HCT116 (cell line): Measurements from ENCODE around the gene VTN. TPM values are rescaled to one million over a fixed set of nuclear protein-coding genes. Genes with fewer than 3 reads are reported as not detected.

Experiments
- ATAC-seq: fragments of 200-7000 bp; cut with Tn5 transposase; 2 replicates; pipeline ENCODE4 v1.9.1; 2020; ENCODE audit warnings: mild to moderate bottlenecking, moderate library complexity
- BruUV-seq: library from RNA; stranded (reverse); fragments of 400-500 nt; replicated peaks from 2 replicates; lab custom pipeline; 2021; lab: Mats Ljungman, UMichigan
- CTCF ChIA-PET: fragments of 300-600 bp; sonication (Branson Sonifier 250); formaldehyde crosslinking; loops from one replicate; lab custom pipeline; 2021; ENCODE audit warnings: antibody characterized with exemption; lab: Charles Lee
- POLR2A ChIA-PET: fragments of 300-600, 350-600 bp; sonication (Branson Sonifier 250); formaldehyde crosslinking; loops from one replicate; lab custom pipeline; 2021; ENCODE audit warnings: antibody characterized with exemption; lab: Charles Lee
- RAD21 ChIA-PET, 2 experiments: fragments of 300-600 bp; sonication (Branson Sonifier 250); formaldehyde crosslinking; loops; one replicate each; lab custom pipeline; 2023; ENCODE audit warnings: low total read pairs in 2 of 2; ENCODE audit not compliant: uncharacterized antibody in 2 of 2, unreplicated experiment in 2 of 2, low non-redundant PET in 1 of 2; lab: Charles Lee
- DNase-seq: peaks from one replicate; pipeline ENCODE4 v3.0.0-alpha.2; 2010; ENCODE audit warnings: low read depth, low spot score
- H2AFZ ChIP-seq: fragments of 200-600 bp; shearing (Covaris generic), sonication (generic); 2 replicates; pipeline ENCODE4 v1.6.1; 2017; ENCODE audit warnings: low read depth, mixed run types, mixed read lengths, antibody characterized with exemption, low read length; ENCODE audit not compliant: poor library complexity, severe bottlenecking
- H3K27ac ChIP-seq: 2 replicates; pipeline ENCODE4 v1.5.1; 2012; ENCODE audit warnings: low read depth, low read length
- H3K27me3 ChIP-seq: fragments of 200-600 bp; sonication (generic); 2 replicates; pipeline ENCODE4 v1.6.1; 2016; ENCODE audit warnings: mixed run types, low read length, mixed read lengths; ENCODE audit not compliant: insufficient read depth
- H3K36me3 ChIP-seq, 2 experiments: fragments of 200-500 bp in 1 of 2; fragments of 200-600 bp in 1 of 2; sonication (Bioruptor generic) in 1 of 2; sonication (generic) in 1 of 2; 2 replicates each; pipeline versions ENCODE4 v1.5.1 to v1.6.1; 2014 to 2016; ENCODE audit warnings: low read length in 2 of 2, inconsistent platforms in 1 of 2, mixed read lengths in 1 of 2, mixed run types in 1 of 2; ENCODE audit not compliant: insufficient read depth in 2 of 2, control insufficient read depth in 1 of 2
- H3K4me1 ChIP-seq, 2 experiments: fragments of 200-600 bp in 1 of 2; sonication (generic) in 1 of 2; 2 replicates each; pipeline versions ENCODE4 v1.5.1 to v1.6.1; 2012 to 2017; ENCODE audit warnings: low read length in 2 of 2, inconsistent platforms in 1 of 2, mild to moderate bottlenecking in 1 of 2, mixed read lengths in 1 of 2, mixed run types in 1 of 2, moderate library complexity in 1 of 2; ENCODE audit not compliant: insufficient read depth in 2 of 2, control insufficient read depth in 1 of 2
- H3K4me2 ChIP-seq: fragments of 200-600 bp; sonication (generic); 2 replicates; pipeline ENCODE4 v1.6.1; 2017; ENCODE audit warnings: mixed run types, low read length, mixed read lengths
- H3K4me3 ChIP-seq, 2 experiments: fragments of 200-600 bp in 1 of 2; sonication (generic) in 1 of 2; replicated peaks in 1 of 2; 2 replicates each; pipeline ENCODE4 v1.5.1; 2011 to 2016; ENCODE audit warnings: low read length in 2 of 2, control low read depth in 1 of 2, low read depth in 1 of 2, mild to moderate bottlenecking in 1 of 2, mixed read lengths in 1 of 2, mixed run types in 1 of 2
- H3K79me2 ChIP-seq: fragments of 200-600 bp; sonication (generic); 2 replicates; pipeline ENCODE4 v1.6.1; 2017; ENCODE audit warnings: mild to moderate bottlenecking, mixed run types, low read length, moderate library complexity, mixed read lengths; ENCODE audit not compliant: insufficient read depth
- H3K9ac ChIP-seq: fragments of 200-600 bp; sonication (generic); 2 replicates; pipeline ENCODE4 v1.6.1; 2016; ENCODE audit warnings: low read length, mixed read lengths
- H3K9me2 ChIP-seq: fragments of 200-600 bp; sonication (generic), shearing (Covaris generic); 2 replicates; pipeline ENCODE4 v1.6.1; 2017; ENCODE audit warnings: mixed run types, mild to moderate bottlenecking, moderate library complexity; ENCODE audit not compliant: insufficient read depth
- H3K9me3 ChIP-seq, 2 experiments: fragments of 200-500 bp in 1 of 2; fragments of 200-600 bp in 1 of 2; sonication (Bioruptor generic) in 1 of 2; sonication (generic) in 1 of 2; 2 replicates each; pipeline ENCODE4 v1.6.1; 2014 to 2017; ENCODE audit warnings: low read length in 2 of 2, mixed read lengths in 2 of 2, inconsistent platforms in 1 of 2, low read depth in 1 of 2, mild to moderate bottlenecking in 1 of 2, mixed run types in 1 of 2, moderate library complexity in 1 of 2; ENCODE audit not compliant: control insufficient read depth in 1 of 2, insufficient read depth in 1 of 2
- H4K20me1 ChIP-seq: fragments of 200-600 bp; sonication (generic), shearing (Covaris generic); 2 replicates; pipeline ENCODE4 v1.6.1; 2017; ENCODE audit warnings: mixed run types, mild to moderate bottlenecking, moderate library complexity; ENCODE audit not compliant: insufficient read depth
- CTCF ChIP-seq, 3 experiments: fragments of 200-600 bp in 1 of 3; sonication (generic) in 1 of 3; IDR thresholded peaks in 2 of 3; conservative IDR thresholded peaks in 1 of 3; 2 replicates each; pipeline ENCODE4 v1.5.1; 2012 to 2017; ENCODE audit warnings: low read depth in 2 of 3, low read length in 2 of 3, antibody characterized with exemption in 1 of 3, borderline replicate concordance in 1 of 3, control low read depth in 1 of 3, mild to moderate bottlenecking in 1 of 3, mixed read lengths in 1 of 3, mixed run types in 1 of 3, moderate library complexity in 1 of 3; ENCODE audit not compliant: insufficient read depth in 1 of 3
- EZH2 ChIP-seq: fragments of 200-600 bp; sonication (generic); IDR thresholded peaks from 2 replicates; pipeline ENCODE4 v1.6.1; 2017; ENCODE audit warnings: antibody characterized with exemption, mixed run types
- EZH2phosphoT487 ChIP-seq: fragments of 200-600 bp; IDR thresholded peaks from 2 replicates; pipeline ENCODE4 v1.6.1; 2018; ENCODE audit warnings: antibody characterized with exemption, borderline replicate concordance
- JUND ChIP-seq: IDR thresholded peaks from 2 replicates; pipeline ENCODE4 v1.6.1; 2012
- RAD21 ChIP-seq: IDR thresholded peaks from 2 replicates; pipeline ENCODE4 v1.6.1; 2012; ENCODE audit warnings: low read depth, mild to moderate bottlenecking
- SRF ChIP-seq: IDR thresholded peaks from 2 replicates; pipeline ENCODE4 v1.6.1; 2012; ENCODE audit warnings: low read depth
- ZFX ChIP-seq: fragments of 450-650 bp; IDR thresholded peaks from 2 replicates; pipeline ENCODE4 v1.6.1; 2017
- intact Hi-C: fragments of 100-400 bp; cut with micrococcal nuclease; formaldehyde crosslinking; loops from 2 replicates; pipeline ENCODE4 v1.10.0; 2022
- total RNA-seq: library from RNA; stranded (reverse); gene quantifications from one replicate; pipeline ENCODE4 v1.2.1, GENCODE V29; 2021; ENCODE audit not compliant: unreplicated experiment
- TF ChIP-seq, protein P1 (sequence below): IDR thresholded peaks from 2 replicates; pipeline ENCODE4 v1.6.1; 2011; ENCODE audit warnings: mild to moderate bottlenecking, low read length, moderate library complexity; ENCODE audit not compliant: insufficient replicate concordance; ENCODE audit errors: extremely low read depth
- TF ChIP-seq, protein P2 (sequence below): IDR thresholded peaks from 2 replicates; pipeline ENCODE4 v1.6.1; 2012

Gene VTN
- total RNA-seq, 1 experiment from 2014 or later, result 1.5 TPM

GRCh38 chr17:28407974-28408306 lies 37.8 kb upstream of the VTN start (continued):
- TF ChIP-seq, protein P1, sequence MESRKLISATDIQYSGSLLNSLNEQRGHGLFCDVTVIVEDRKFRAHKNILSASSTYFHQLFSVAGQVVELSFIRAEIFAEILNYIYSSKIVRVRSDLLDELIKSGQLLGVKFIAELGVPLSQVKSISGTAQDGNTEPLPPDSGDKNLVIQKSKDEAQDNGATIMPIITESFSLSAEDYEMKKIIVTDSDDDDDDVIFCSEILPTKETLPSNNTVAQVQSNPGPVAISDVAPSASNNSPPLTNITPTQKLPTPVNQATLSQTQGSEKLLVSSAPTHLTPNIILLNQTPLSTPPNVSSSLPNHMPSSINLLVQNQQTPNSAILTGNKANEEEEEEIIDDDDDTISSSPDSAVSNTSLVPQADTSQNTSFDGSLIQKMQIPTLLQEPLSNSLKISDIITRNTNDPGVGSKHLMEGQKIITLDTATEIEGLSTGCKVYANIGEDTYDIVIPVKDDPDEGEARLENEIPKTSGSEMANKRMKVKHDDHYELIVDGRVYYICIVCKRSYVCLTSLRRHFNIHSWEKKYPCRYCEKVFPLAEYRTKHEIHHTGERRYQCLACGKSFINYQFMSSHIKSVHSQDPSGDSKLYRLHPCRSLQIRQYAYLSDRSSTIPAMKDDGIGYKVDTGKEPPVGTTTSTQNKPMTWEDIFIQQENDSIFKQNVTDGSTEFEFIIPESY, result no peak
- TF ChIP-seq JUND, result no peak
- TF ChIP-seq RAD21, result no peak
- TF ChIP-seq, protein P2, sequence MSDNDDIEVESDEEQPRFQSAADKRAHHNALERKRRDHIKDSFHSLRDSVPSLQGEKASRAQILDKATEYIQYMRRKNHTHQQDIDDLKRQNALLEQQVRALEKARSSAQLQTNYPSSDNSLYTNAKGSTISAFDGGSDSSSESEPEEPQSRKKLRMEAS, result no peak
- no peak for TF ChIP-seq EZH2

GRCh38 chr17:28407130-28407973 lies 37.2 kb upstream of the VTN start:
- ChIA-PET POLR2A (interaction anchor here (1.8 kb wide), 1 partner anchor 9 kb away, joined by 4 read pairs; no protein-coding TSS in a partner anchor), RAD21 (no interaction called here)
- H3K9me2 ChIP-seq, result no peaks in the 10 kb centered on the region
- no peak overlapping the region for H2AFZ ChIP-seq
- H3K79me2 ChIP-seq, result peaks cover 12% of the 10 kb centered on the region; the same call in 1 of the 2 replicates
- no peak for TF ChIP-seq RAD21
- TF ChIP-seq EZH2phosphoT487, result no peak
- no peak for TF ChIP-seq SRF
- TF ChIP-seq CTCF (IDR thresholded peaks at IDR 0.05 in 2 of 3, conservative IDR thresholded peaks at IDR 0.05 in 1 of 3; ENCODE audit: borderline replicate concordance in 1 of 3, insufficient read depth in 1 of 3, low read depth in 2 of 3, low read length in 2 of 3), result peak in 1 of 3 experiments; percentile 16; a peak in 1 of 6 replicates
- no peak for TF ChIP-seq ZFX
- TF ChIP-seq, all 23 proteins: peak for 1
- Histone ChIP-seq H3K4me1 (peaks cover 4 to 26% of the 10 kb centered on the region in 2 experiments; a peak in 3 of 4 replicates), H4K20me1 (no peaks in the 10 kb centered on the region), H3K4me2 (0 out of 2 replicates have a peak overlapping the region, but pooled peaks have one; percentile 7), H3K27ac (no peak overlapping the region), H3K36me3 (peaks cover 10 to 11% of the 10 kb centered on the region in 2 experiments; a peak in 2 of 4 replicates), H3K9me3 (no peaks in the 10 kb centered on the region), H3K9ac (no peak overlapping the region), H3K27me3 (no peaks in the 10 kb centered on the region), H3K4me3 (no peak overlapping the region)
- no peak for DNase-seq
- intact Hi-C loops, result no loop called here
- CTCF ChIA-PET, result interaction anchor here (3.2 kb wide), 1 partner anchor 10 kb away, joined by 20 read pairs; no protein-coding TSS in a partner anchor
- no peak for ATAC-seq
- no TSS peak for BruUV-seq
